BJ (cell line): ENCODE measurements around the gene PLAAT3. TPM values are rescaled to one million over a fixed set of nuclear protein-coding genes. Genes with fewer than 3 reads are reported as not detected.

Source experiments
- CTCF ChIA-PET: fragments of 350-600 bp; formaldehyde crosslinking; extraction: SDS; loops from one replicate; lab custom pipeline; 2021; ENCODE audit warnings: antibody characterized with exemption, inconsistent platforms; lab: Yijun Ruan, JAX
- POLR2A ChIA-PET: fragments of 300-600 bp; sonication (Branson Sonifier 250); formaldehyde crosslinking; extraction: SDS; loops from one replicate; lab custom pipeline; 2021; ENCODE audit warnings: antibody characterized with exemption; lab: Charles Lee
- DNase-seq: peaks from one replicate; pipeline ENCODE4 v3.0.0-alpha.2; 2011; ENCODE audit warnings: low read depth
- H3K27me3 ChIP-seq: 2 replicates; pipeline ENCODE4 v1.6.0; 2011; ENCODE audit warnings: low read length; ENCODE audit not compliant: control insufficient read depth, insufficient read depth
- H3K36me3 ChIP-seq: 2 replicates; pipeline ENCODE4 v1.5.1; 2011; ENCODE audit warnings: low read length; ENCODE audit not compliant: control insufficient read depth, insufficient read depth
- H3K4me3 ChIP-seq: 2 replicates; pipeline ENCODE4 v1.5.1; 2011; ENCODE audit warnings: low read depth, mild to moderate bottlenecking, control low read depth, low read length
- CTCF ChIP-seq: IDR thresholded peaks from 2 replicates; pipeline ENCODE4 v1.5.1; 2011; ENCODE audit warnings: low read depth, mild to moderate bottlenecking, control low read depth, inconsistent platforms, low read length, moderate library complexity; ENCODE audit not compliant: insufficient read depth
- polyA plus RNA-seq: library from polyadenylated mRNA; depleted of rRNA; stranded (reverse); fragments of >200 nt; gene quantifications from 2 replicates; pipeline ENCODE4 v1.2.3, GENCODE V29; 2011

Gene PLAAT3
- polyA plus RNA-seq, 1 experiment: 17.6 TPM

GRCh38 chr11:63564784-63565350, 49.4 kb downstream of the PLAAT3 start:
- DNase-seq: no peak
- TF ChIP-seq CTCF: no peak
- POLR2A ChIA-PET: no interaction called here
- Histone ChIP-seq H3K4me3 (no peak overlapping the region), H3K27me3 (no peaks in the 10 kb centered on the region), H3K36me3 (no peaks in the 10 kb centered on the region)
- CTCF ChIA-PET: no interaction called here

GRCh38 chr11:63564056-63564774, 50.0 kb downstream of the PLAAT3 start:
- TF ChIP-seq CTCF: no peak
- Histone ChIP-seq H3K36me3 (no peaks in the 10 kb centered on the region), H3K27me3 (no peaks in the 10 kb centered on the region; the same call in 1 of the 2 replicates), H3K4me3 (no peak overlapping the region)
- ChIA-PET CTCF (interaction anchor here (2.7 kb wide), 1 partner anchor 27 kb away, joined by 6 read pairs; no protein-coding TSS in a partner anchor), POLR2A (no interaction called here)
- DNase-seq: no peak

GRCh38 chr11:63563201-63564055, 50.8 kb downstream of the PLAAT3 start, which contains the start of gene PLAAT2:
Gene PLAAT2, minus strand, starts transcription at chr11:63563379. Its CDS starts 55 bp downstream, at chr11:63563324.
- no peak for TF ChIP-seq CTCF

GRCh38 chr11:63560506-63561180, 53.6 kb downstream of the PLAAT3 start:
- no peak for DNase-seq
- H3K36me3 ChIP-seq: no peaks in the 10 kb centered on the region
- ChIA-PET CTCF (no interaction called here), POLR2A (no interaction called here)
- no peaks in the 10 kb centered on the region; the same call in 1 of the 2 replicates for H3K27me3 ChIP-seq
- no peak for TF ChIP-seq CTCF
- H3K4me3 ChIP-seq: no peak overlapping the region

More at GRCh38 chr11:63563201-63564055, 50.8 kb downstream of the PLAAT3 start, which contains the start of gene PLAAT2:
- POLR2A ChIA-PET: no interaction called here
- H3K36me3 ChIP-seq: no peaks in the 10 kb centered on the region
- no peaks in the 10 kb centered on the region; the same call in 1 of the 2 replicates for H3K27me3 ChIP-seq
- no peak for DNase-seq
- H3K4me3 ChIP-seq: no peak within 1 kb of the TSS
- CTCF ChIA-PET: interaction anchor here (0.5 to 2.7 kb wide), 3 partner anchors 20 to 68 kb away, joined by 3 to 6 read pairs (median 3); no protein-coding TSS in a partner anchor
